SK-N-SH treated with all-trans-retinoic acid at 6 μM for 48 hours (cell line): ENCODE measurements around the gene GOLGA6A.
"Not testable (repeated sequence)": the region's sequence is repeated elsewhere in the genome, so short reads cannot be mapped to it uniquely, and the experiment has no call there.

ENCODE experiments used
- PPARA ChIP-seq: fragments of 250-450 bp; sonication (Bioruptor Pico); IDR thresholded peaks from 2 replicates; pipeline ENCODE4 v1.5.0; 2020; ENCODE audit warnings: mild to moderate bottlenecking, borderline replicate concordance
- SNAI2 ChIP-seq: fragments of 250-450 bp; sonication (Bioruptor Pico); IDR thresholded peaks from 2 replicates; pipeline ENCODE4 v1.5.0; 2020; ENCODE audit warnings: mild to moderate bottlenecking, moderate library complexity
- TCF4 ChIP-seq: fragments of 250-450 bp; sonication (Bioruptor Pico); IDR thresholded peaks from 2 replicates; pipeline ENCODE4 v1.8.0; 2021; ENCODE audit warnings: mild to moderate bottlenecking, moderate library complexity, borderline replicate concordance
- ZFP30 ChIP-seq: fragments of 450-650 bp; formaldehyde crosslinking; IDR thresholded peaks from 2 replicates; pipeline ENCODE4 v1.5.0; 2022; ENCODE audit warnings: mild to moderate bottlenecking, moderate library complexity
- TF ChIP-seq, protein P1 (sequence below): fragments of 250-450 bp; sonication (Bioruptor Pico); IDR thresholded peaks from 2 replicates; pipeline ENCODE4 v1.8.0; 2020; ENCODE audit warnings: mild to moderate bottlenecking, moderate library complexity, borderline replicate concordance
- TF ChIP-seq, protein P2 (sequence below): fragments of 250-450 bp; sonication (Bioruptor Pico); IDR thresholded peaks from 2 replicates; pipeline ENCODE4 v1.8.0; 2021; ENCODE audit warnings: low read depth, mild to moderate bottlenecking, moderate library complexity, borderline replicate concordance
- TF ChIP-seq, protein P3 (sequence below): fragments of 250-450 bp; sonication (Bioruptor Pico); IDR thresholded peaks from 2 replicates; pipeline ENCODE4 v1.5.1; 2021; ENCODE audit warnings: mild to moderate bottlenecking, moderate library complexity

DNA sequence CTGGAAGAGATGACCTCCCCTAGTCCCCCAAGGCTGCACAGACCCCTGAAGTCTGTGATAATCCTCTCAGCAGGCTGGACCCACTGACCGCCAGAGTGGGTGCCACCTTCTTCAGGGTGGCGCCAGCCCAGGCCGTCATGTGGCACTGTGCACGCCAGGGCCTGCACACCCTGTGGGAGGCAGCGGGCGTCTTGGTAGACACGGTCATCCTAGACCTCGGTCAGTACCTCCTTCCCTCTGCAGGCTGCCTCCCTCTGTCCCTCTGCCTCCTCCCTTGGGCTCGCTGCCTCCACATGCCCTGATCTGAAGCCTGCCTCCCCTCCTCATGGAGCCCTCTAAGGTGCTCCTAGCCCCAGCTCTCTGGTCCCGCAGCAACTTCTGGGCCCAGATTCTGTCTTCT is 13.3 kb upstream of the GOLGA6A start:
- TF ChIP-seq, protein P1, sequence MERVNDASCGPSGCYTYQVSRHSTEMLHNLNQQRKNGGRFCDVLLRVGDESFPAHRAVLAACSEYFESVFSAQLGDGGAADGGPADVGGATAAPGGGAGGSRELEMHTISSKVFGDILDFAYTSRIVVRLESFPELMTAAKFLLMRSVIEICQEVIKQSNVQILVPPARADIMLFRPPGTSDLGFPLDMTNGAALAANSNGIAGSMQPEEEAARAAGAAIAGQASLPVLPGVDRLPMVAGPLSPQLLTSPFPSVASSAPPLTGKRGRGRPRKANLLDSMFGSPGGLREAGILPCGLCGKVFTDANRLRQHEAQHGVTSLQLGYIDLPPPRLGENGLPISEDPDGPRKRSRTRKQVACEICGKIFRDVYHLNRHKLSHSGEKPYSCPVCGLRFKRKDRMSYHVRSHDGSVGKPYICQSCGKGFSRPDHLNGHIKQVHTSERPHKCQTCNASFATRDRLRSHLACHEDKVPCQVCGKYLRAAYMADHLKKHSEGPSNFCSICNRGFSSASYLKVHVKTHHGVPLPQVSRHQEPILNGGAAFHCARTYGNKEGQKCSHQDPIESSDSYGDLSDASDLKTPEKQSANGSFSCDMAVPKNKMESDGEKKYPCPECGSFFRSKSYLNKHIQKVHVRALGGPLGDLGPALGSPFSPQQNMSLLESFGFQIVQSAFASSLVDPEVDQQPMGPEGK (CRISPR knock-in tag): not testable (repeated sequence)
- TF ChIP-seq PPARA, ZFP30, TCF4, SNAI2 (CRISPR knock-in tag): not testable (repeated sequence)
- TF ChIP-seq, protein P2, sequence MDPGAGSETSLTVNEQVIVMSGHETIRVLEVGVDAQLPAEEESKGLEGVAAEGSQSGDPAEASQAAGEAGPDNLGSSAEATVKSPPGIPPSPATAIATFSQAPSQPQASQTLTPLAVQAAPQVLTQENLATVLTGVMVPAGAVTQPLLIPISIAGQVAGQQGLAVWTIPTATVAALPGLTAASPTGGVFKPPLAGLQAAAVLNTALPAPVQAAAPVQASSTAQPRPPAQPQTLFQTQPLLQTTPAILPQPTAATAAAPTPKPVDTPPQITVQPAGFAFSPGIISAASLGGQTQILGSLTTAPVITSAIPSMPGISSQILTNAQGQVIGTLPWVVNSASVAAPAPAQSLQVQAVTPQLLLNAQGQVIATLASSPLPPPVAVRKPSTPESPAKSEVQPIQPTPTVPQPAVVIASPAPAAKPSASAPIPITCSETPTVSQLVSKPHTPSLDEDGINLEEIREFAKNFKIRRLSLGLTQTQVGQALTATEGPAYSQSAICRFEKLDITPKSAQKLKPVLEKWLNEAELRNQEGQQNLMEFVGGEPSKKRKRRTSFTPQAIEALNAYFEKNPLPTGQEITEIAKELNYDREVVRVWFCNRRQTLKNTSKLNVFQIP (CRISPR knock-in tag): not testable (repeated sequence)
- TF ChIP-seq, protein P3, sequence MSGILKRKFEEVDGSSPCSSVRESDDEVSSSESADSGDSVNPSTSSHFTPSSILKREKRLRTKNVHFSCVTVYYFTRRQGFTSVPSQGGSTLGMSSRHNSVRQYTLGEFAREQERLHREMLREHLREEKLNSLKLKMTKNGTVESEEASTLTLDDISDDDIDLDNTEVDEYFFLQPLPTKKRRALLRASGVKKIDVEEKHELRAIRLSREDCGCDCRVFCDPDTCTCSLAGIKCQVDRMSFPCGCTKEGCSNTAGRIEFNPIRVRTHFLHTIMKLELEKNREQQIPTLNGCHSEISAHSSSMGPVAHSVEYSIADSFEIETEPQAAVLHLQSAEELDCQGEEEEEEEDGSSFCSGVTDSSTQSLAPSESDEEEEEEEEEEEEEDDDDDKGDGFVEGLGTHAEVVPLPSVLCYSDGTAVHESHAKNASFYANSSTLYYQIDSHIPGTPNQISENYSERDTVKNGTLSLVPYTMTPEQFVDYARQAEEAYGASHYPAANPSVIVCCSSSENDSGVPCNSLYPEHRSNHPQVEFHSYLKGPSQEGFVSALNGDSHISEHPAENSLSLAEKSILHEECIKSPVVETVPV (CRISPR knock-in tag): not testable (repeated sequence)
